Fibroblast of lung (primary cell): ENCODE results near the gene TES. TPM values are rescaled to one million over a fixed set of nuclear protein-coding genes. Genes with fewer than 3 reads are reported as not detected.

ENCODE experiments used
- DNase-seq, 2 donors: peaks; one replicate each; pipeline versions ENCODE4 v3.0.0 to v3.0.0-alpha.2; 2010; ENCODE audit warnings: low read depth in 2 of 2
- H2AFZ ChIP-seq: 2 replicates; pipeline ENCODE4 v1.5.1; 2012; ENCODE audit warnings: low read length, control low read depth, inconsistent platforms
- H3K27ac ChIP-seq: 2 replicates; pipeline ENCODE4 v1.5.1; 2011; ENCODE audit warnings: low read length, control low read depth; ENCODE audit not compliant: insufficient read depth
- H3K27me3 ChIP-seq: 2 replicates; pipeline ENCODE4 v1.5.1; 2011; ENCODE audit warnings: mild to moderate bottlenecking, low read length; ENCODE audit not compliant: control insufficient read depth, insufficient read depth
- H3K36me3 ChIP-seq: 2 replicates; pipeline ENCODE4 v1.5.1; 2011; ENCODE audit warnings: low read length; ENCODE audit not compliant: control insufficient read depth, insufficient read depth
- H3K4me1 ChIP-seq: 2 replicates; pipeline ENCODE4 v1.5.1; 2011; ENCODE audit warnings: low read length; ENCODE audit not compliant: control insufficient read depth, insufficient read depth; ENCODE audit errors: extremely low read depth
- H3K4me2 ChIP-seq: 2 replicates; pipeline ENCODE4 v1.5.1; 2011; ENCODE audit warnings: low read length, control low read depth; ENCODE audit not compliant: insufficient read depth; ENCODE audit errors: extremely low read depth
- H3K4me3 ChIP-seq, 4 experiments: fragments of 200-600 bp in 1 of 4; sonication (generic) in 1 of 4; replicated peaks in 1 of 4; 2 replicates each; pipeline ENCODE4 v1.5.1; 2011 to 2016; ENCODE audit warnings: low read length in 4 of 4, low read depth in 3 of 4, mild to moderate bottlenecking in 3 of 4, control low read depth in 2 of 4, inconsistent platforms in 1 of 4, mixed read lengths in 1 of 4; ENCODE audit not compliant: insufficient read depth in 1 of 4; ENCODE audit errors: control extremely low read depth in 1 of 4
- H3K79me2 ChIP-seq: 2 replicates; pipeline ENCODE4 v1.5.1; 2012; ENCODE audit warnings: mild to moderate bottlenecking, low read length, inconsistent platforms; ENCODE audit not compliant: control insufficient read depth, insufficient read depth
- H3K9ac ChIP-seq: 2 replicates; pipeline ENCODE4 v1.5.1; 2011; ENCODE audit warnings: mild to moderate bottlenecking, low read length, control low read depth; ENCODE audit not compliant: insufficient read depth
- H3K9me3 ChIP-seq: 2 replicates; pipeline ENCODE4 v1.5.1; 2012; ENCODE audit warnings: low read depth, low read length; ENCODE audit not compliant: control insufficient read depth, insufficient read depth
- H4K20me1 ChIP-seq: 2 replicates; pipeline ENCODE4 v1.5.1; 2011; ENCODE audit warnings: low read length; ENCODE audit not compliant: control insufficient read depth, insufficient read depth; ENCODE audit errors: extremely low read depth
- EZH2 ChIP-seq: IDR thresholded peaks from 2 replicates; pipeline ENCODE4 v1.5.1; 2012; ENCODE audit warnings: low read length, control low read depth, mild to moderate bottlenecking; ENCODE audit errors: missing control alignments
- polyA plus RNA-seq, 2 donors: library from polyadenylated mRNA; depleted of rRNA in 1 of 2; stranded (reverse) in 1 of 2; unstranded in 1 of 2; fragments of >200 nt; gene quantifications; 2 replicates each; pipeline ENCODE4 v1.2.1, GENCODE V29; 2011 to 2012; ENCODE audit warnings: missing spikeins in 1 of 2
- total RNA-seq: library from RNA; depleted of rRNA; stranded (reverse); fragments of >200 nt; gene quantifications from 2 replicates; pipeline ENCODE4 v1.2.1, GENCODE V29; 2014
- TF ChIP-seq, protein P1 (sequence below), 2 donors: IDR thresholded peaks in 1 of 2; conservative IDR thresholded peaks in 1 of 2; 1 replicate in 1 of 2; 2 replicates in 1 of 2; pipeline ENCODE4 v1.5.1; 2011 to 2012; ENCODE audit warnings: low read length in 2 of 2, control low read depth in 1 of 2, inconsistent platforms in 1 of 2, low read depth in 1 of 2, mild to moderate bottlenecking in 1 of 2

Gene TES
- total and polyA plus RNA-seq, 2 donors (not counting 1 experiment from before 2014, with no cell fraction given), result 17.7 to 64.1 TPM

- TF ChIP-seq, protein P1, sequence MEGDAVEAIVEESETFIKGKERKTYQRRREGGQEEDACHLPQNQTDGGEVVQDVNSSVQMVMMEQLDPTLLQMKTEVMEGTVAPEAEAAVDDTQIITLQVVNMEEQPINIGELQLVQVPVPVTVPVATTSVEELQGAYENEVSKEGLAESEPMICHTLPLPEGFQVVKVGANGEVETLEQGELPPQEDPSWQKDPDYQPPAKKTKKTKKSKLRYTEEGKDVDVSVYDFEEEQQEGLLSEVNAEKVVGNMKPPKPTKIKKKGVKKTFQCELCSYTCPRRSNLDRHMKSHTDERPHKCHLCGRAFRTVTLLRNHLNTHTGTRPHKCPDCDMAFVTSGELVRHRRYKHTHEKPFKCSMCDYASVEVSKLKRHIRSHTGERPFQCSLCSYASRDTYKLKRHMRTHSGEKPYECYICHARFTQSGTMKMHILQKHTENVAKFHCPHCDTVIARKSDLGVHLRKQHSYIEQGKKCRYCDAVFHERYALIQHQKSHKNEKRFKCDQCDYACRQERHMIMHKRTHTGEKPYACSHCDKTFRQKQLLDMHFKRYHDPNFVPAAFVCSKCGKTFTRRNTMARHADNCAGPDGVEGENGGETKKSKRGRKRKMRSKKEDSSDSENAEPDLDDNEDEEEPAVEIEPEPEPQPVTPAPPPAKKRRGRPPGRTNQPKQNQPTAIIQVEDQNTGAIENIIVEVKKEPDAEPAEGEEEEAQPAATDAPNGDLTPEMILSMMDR (conservative IDR thresholded peaks at IDR 0.05 in 1 of 2, IDR thresholded peaks at IDR 0.05 in 1 of 2; ENCODE audit: low read depth in 1 of 2, low read length in 2 of 2), result no peak
- no peak for TF ChIP-seq EZH2
- no peak overlapping the region for H2AFZ ChIP-seq
- H3K27me3 ChIP-seq, result no peaks in the 10 kb centered on the region
- H4K20me1 ChIP-seq, result no peaks in the 10 kb centered on the region
- H3K9me3 ChIP-seq, result no peaks in the 10 kb centered on the region
- H3K79me2 ChIP-seq, result peaks cover 39% of the 10 kb centered on the region
- no peaks in the 10 kb centered on the region for H3K36me3 ChIP-seq
- no peak overlapping the region for H3K9ac ChIP-seq
- peak in 1 of 2 donors; percentile 75 for DNase-seq
- H3K4me3 ChIP-seq, result peak overlapping the region; percentile 6 to 92 (median 78)
- H3K27ac ChIP-seq, result peak overlapping the region; percentile 30
- peak overlapping the region; percentile 98 for H3K4me2 ChIP-seq
- peaks cover 6% of the 10 kb centered on the region for H3K4me1 ChIP-seq
These were observed 2.5 kb downstream of the TES start for GRCh38 chr7:116212869-116213268.

GRCh38 chr7:116213361-116214130, 3.2 kb downstream of the TES start:
- no peaks in the 10 kb centered on the region for H4K20me1 ChIP-seq
- H3K79me2 ChIP-seq, result peaks cover 39% of the 10 kb centered on the region
- H3K27me3 ChIP-seq, result no peaks in the 10 kb centered on the region
- no peak overlapping the region for H3K9ac ChIP-seq
- no peaks in the 10 kb centered on the region for H3K36me3 ChIP-seq
- H3K4me2 ChIP-seq, result peak overlapping the region; percentile 98
- peaks cover 8% of the 10 kb centered on the region for H3K4me1 ChIP-seq
- H3K4me3 ChIP-seq, result peak overlapping the region; percentile 6 to 92 (median 44)
- no peaks in the 10 kb centered on the region for H3K9me3 ChIP-seq
- peak overlapping the region; percentile 3 for H3K27ac ChIP-seq
- TF ChIP-seq, protein P1 (conservative IDR thresholded peaks at IDR 0.05 in 1 of 2, IDR thresholded peaks at IDR 0.05 in 1 of 2; ENCODE audit: low read depth in 1 of 2, low read length in 2 of 2), result no peak
- TF ChIP-seq EZH2, result no peak
- peak; percentile 46 to 52 for DNase-seq
- no peak overlapping the region for H2AFZ ChIP-seq

DNA sequence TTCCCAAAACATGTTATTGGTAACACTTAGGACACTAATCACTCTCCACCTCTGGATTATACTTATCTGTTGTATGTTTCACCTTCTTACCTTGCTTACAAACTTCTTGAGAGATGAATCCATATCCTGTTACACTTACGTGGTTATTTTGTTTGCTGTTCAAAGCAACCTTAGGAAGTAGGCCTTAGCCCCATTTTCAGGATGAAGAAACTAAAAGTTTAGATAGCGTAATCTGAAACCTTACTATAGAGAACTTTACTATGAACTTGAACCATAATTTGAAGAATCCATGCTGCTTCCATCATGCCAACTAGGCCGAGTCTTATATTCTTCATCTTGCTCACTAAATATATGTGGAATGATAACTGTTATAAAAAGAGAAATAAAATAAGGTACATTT, 4.6 kb downstream of the TES start:
- Histone ChIP-seq H3K27ac (no peak overlapping the region), H3K79me2 (peaks cover 48% of the 10 kb centered on the region), H3K4me1 (peaks cover 8% of the 10 kb centered on the region), H3K4me3 (no peak overlapping the region), H2AFZ (no peak overlapping the region), H4K20me1 (no peaks in the 10 kb centered on the region), H3K9ac (no peak overlapping the region), H3K36me3 (no peaks in the 10 kb centered on the region), H3K4me2 (no peak overlapping the region), H3K27me3 (no peaks in the 10 kb centered on the region), H3K9me3 (no peaks in the 10 kb centered on the region)
- TF ChIP-seq, protein P1 (conservative IDR thresholded peaks at IDR 0.05 in 1 of 2, IDR thresholded peaks at IDR 0.05 in 1 of 2; ENCODE audit: low read depth in 1 of 2, low read length in 2 of 2), result no peak
- no peak for TF ChIP-seq EZH2
- no peak for DNase-seq
